Right atrium auricular region (tissue), 2 donors: ENCODE measurements around the gene ADCY2. TPM values are rescaled to one million over a fixed set of nuclear protein-coding genes. Genes with fewer than 3 reads are reported as not detected.

Experiments
- DNase-seq: peaks from one replicate; pipeline ENCODE4 v3.0.0-alpha.2; 2019; ENCODE audit warnings: low spot score
- H3K27ac ChIP-seq, 2 donors: fragments of 200-600 bp; sonication (generic); 1 replicate in 1 of 2; 2 replicates in 1 of 2; pipeline ENCODE4 v1.5.1; 2016 to 2019
- H3K27me3 ChIP-seq, 2 donors: fragments of 200-600 bp; sonication (generic); one replicate each; pipeline versions ENCODE4 v1.5.1 to v1.6.0; 2017 to 2019
- H3K36me3 ChIP-seq: fragments of 200-600 bp; sonication (generic); one replicate; pipeline ENCODE4 v1.5.1; 2016
- H3K4me1 ChIP-seq, 2 donors: fragments of 200-600 bp; sonication (generic); one replicate each; pipeline versions ENCODE4 v1.5.1 to v1.6.0; 2017 to 2019
- H3K4me3 ChIP-seq, 2 donors: fragments of 200-600 bp; sonication (generic); 1 replicate in 1 of 2; 2 replicates in 1 of 2; pipeline ENCODE4 v1.5.1; 2017 to 2019; ENCODE audit warnings: mild to moderate bottlenecking in 1 of 2, moderate library complexity in 1 of 2
- H3K9me3 ChIP-seq, 2 donors: fragments of 200-600 bp; sonication (generic); one replicate each; pipeline ENCODE4 v1.5.1; 2019
- total RNA-seq, 2 donors: library from RNA; depleted of rRNA; stranded (reverse); fragments of >200 nt; gene quantifications; one replicate each; pipeline ENCODE4 v1.1.0, GENCODE V29; 2016
- TF ChIP-seq, protein P1 (sequence below), 2 donors: fragments of 200-600 bp; sonication (generic); IDR thresholded peaks; one replicate each; pipeline ENCODE4 v1.5.1; 2019; ENCODE audit warnings: antibody characterized with exemption in 2 of 2

The ADCY2 gene
- total RNA-seq, 2 donors from 2014 or later = 3.3 TPM; not detected in 1

DNA sequence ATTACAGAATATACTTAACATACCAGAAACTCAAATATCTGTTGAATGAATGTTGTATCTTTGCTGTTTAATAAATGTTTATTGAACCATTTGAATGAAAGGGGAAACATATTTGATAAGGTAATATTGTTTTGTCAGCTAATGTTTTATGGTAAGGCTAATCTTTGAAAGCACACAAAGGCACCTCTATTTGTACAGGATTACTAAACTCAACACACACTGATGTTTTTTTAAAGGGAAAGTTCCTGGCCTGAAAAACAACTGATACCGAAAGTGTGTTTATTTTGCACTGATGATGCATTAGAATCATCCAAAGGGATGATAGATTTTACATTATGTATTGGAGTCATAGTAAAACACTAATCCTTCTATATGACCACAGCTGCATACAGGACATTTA lies 82.5 kb downstream of the ADCY2 start:
- H3K36me3 ChIP-seq = no peaks in the 10 kb centered on the region
- H3K27me3 ChIP-seq = no peaks in the 10 kb centered on the region
- H3K9me3 ChIP-seq = no peaks in the 10 kb centered on the region
- H3K4me3 ChIP-seq = no peak overlapping the region
- no peak for DNase-seq
- TF ChIP-seq, protein P1, sequence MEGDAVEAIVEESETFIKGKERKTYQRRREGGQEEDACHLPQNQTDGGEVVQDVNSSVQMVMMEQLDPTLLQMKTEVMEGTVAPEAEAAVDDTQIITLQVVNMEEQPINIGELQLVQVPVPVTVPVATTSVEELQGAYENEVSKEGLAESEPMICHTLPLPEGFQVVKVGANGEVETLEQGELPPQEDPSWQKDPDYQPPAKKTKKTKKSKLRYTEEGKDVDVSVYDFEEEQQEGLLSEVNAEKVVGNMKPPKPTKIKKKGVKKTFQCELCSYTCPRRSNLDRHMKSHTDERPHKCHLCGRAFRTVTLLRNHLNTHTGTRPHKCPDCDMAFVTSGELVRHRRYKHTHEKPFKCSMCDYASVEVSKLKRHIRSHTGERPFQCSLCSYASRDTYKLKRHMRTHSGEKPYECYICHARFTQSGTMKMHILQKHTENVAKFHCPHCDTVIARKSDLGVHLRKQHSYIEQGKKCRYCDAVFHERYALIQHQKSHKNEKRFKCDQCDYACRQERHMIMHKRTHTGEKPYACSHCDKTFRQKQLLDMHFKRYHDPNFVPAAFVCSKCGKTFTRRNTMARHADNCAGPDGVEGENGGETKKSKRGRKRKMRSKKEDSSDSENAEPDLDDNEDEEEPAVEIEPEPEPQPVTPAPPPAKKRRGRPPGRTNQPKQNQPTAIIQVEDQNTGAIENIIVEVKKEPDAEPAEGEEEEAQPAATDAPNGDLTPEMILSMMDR (IDR thresholded peaks at IDR 0.05) = no peak
- no peaks in the 10 kb centered on the region for H3K4me1 ChIP-seq
- H3K27ac ChIP-seq = no peak overlapping the region

DNA sequence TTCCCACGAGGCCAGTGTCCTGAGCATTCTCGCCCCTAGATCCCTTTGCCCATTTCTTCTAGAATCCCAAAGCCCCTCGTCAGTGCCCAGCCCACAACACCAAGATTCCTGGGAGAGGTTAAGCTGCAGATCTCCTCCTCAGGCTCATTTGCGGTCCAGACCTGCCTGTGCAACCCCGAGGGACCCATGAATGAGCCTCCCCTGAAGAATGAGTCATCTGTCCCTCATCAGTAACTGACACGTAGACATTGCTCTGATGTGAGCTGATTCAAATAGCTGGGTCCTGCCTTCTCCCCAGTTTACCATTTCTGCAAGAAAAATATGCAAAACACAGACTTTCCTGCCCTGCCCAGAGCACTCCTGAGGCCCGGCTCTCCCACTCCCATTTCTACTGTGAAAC lies 92.8 kb downstream of the ADCY2 start:
- DNase-seq = no peak
- TF ChIP-seq, protein P1 (IDR thresholded peaks at IDR 0.05) = no peak
- H3K27ac ChIP-seq = no peak overlapping the region
- H3K4me1 ChIP-seq = no peaks in the 10 kb centered on the region
- no peaks in the 10 kb centered on the region for H3K9me3 ChIP-seq
- no peak overlapping the region for H3K4me3 ChIP-seq
- no peaks in the 10 kb centered on the region for H3K36me3 ChIP-seq
- H3K27me3 ChIP-seq = no peaks in the 10 kb centered on the region

DNA sequence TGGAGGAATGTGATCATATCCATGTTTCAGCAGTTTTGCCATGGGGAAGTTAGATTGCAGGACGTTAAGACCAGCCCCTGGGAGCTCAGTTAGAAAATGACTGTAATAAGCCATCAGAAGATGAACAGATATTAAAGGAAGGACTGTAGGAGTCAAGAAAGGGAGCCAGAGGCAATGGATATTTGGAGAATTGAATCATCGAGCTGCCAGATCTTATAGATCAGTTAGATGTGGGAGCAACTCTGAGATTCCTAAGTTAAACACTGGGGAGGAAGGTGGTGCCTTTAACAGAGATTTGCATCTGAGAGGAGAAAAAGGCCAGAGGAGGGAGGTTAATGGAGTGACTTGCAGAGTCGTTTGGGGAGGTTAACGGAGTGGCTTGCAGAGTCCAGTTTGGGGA lies 96.4 kb downstream of the ADCY2 start:
- no peaks in the 10 kb centered on the region for H3K4me1 ChIP-seq
- no peak overlapping the region for H3K4me3 ChIP-seq
- no peaks in the 10 kb centered on the region for H3K36me3 ChIP-seq
- no peaks in the 10 kb centered on the region for H3K27me3 ChIP-seq
- no peak for DNase-seq
- TF ChIP-seq, protein P1 (IDR thresholded peaks at IDR 0.05) = no peak
- H3K9me3 ChIP-seq = no peaks in the 10 kb centered on the region
- H3K27ac ChIP-seq = no peak overlapping the region

DNA sequence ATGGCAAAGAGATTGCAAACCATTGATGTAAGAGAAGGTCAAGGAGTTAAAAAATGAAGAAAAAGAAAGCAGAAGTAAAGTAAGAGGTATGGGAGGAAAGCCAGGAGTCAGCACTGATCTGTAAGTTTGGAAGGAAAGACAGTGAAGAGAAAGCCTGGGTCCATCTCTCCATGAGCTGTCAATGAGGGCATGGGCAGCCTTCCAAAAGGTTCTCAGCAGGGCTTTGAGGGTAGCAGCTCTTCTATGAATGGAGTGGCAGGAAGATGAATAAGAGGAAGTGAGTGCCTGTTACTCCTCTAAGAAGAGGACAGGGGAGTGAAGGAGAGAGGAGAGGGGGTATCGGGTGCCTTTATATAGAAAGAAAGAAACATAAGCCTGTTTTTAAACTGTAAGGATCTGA lies 97.1 kb downstream of the ADCY2 start:
- TF ChIP-seq, protein P1 (IDR thresholded peaks at IDR 0.05) = no peak
- Histone ChIP-seq H3K27ac (no peak overlapping the region), H3K36me3 (no peaks in the 10 kb centered on the region), H3K27me3 (no peaks in the 10 kb centered on the region), H3K9me3 (no peaks in the 10 kb centered on the region), H3K4me1 (no peaks in the 10 kb centered on the region), H3K4me3 (no peak overlapping the region)
- no peak for DNase-seq

DNA sequence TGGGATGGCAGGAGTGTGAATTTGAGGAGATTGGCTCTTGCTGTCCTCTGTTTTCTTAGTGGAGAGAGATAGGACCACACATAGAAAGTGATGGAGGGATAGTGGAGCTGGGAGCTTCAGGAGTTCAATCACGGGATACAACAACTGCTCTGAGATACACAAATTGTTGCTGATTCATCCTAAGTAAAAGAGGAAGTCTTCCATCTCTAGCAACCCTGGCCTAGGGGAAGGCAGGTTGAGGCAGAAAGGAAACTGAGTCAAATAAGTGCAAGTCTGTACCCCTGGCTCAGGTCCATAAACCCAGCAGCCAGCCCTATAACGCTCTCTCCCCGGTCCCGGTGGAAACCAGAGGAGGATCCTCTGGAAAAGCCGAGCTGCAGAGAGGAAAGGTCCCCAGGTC lies 97.7 kb downstream of the ADCY2 start:
- TF ChIP-seq, protein P1 (IDR thresholded peaks at IDR 0.05) = no peak
- no peak for DNase-seq
- no peak overlapping the region for H3K27ac ChIP-seq

DNA sequence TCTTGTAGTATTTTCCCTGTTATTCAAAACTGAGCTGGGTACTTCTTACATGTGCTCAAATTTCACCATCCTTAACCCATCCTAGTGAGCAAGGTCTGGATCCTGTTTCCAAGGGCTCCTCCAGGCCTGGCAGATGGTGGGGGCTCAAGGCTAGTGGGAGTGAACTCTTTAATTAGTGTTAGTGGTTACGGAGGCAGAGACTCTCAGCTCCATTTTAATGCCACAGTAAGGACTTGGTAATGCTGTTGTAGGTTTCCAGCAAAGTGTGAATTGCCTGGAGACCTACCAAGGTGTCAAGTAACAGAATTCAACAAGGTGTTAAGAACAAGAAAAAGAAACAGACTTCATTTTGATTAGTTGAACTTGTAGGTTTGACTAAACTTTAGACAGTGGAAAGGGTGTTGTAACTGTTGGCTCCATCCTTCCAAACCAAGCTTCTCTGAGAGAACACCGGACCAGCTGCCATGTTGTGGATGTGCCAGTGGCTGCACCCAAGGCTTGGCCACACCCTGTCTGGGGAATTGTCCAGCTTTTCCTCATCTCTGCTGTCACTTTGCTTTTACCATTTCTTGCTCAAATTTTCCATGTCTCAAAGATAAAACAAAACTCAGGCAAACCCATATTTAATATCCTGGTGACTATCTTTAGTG lies 98.7 kb downstream of the ADCY2 start:
- no peak for DNase-seq
- no peak overlapping the region for H3K4me3 ChIP-seq
- no peaks in the 10 kb centered on the region for H3K27me3 ChIP-seq
- TF ChIP-seq, protein P1 (IDR thresholded peaks at IDR 0.05) = no peak
- H3K27ac ChIP-seq = no peak overlapping the region
- no peaks in the 10 kb centered on the region for H3K9me3 ChIP-seq
- H3K4me1 ChIP-seq = no peaks in the 10 kb centered on the region
- H3K36me3 ChIP-seq = no peaks in the 10 kb centered on the region

More for the DNA sequence above, 97.7 kb downstream of the ADCY2 start:
- Histone ChIP-seq H3K4me1 (no peaks in the 10 kb centered on the region), H3K4me3 (no peak overlapping the region), H3K9me3 (no peaks in the 10 kb centered on the region), H3K27me3 (no peaks in the 10 kb centered on the region), H3K36me3 (no peaks in the 10 kb centered on the region)
